Ishikawa (cell line): ENCODE results near the gene PYHIN1.

ENCODE experiments used
- CEBPB ChIP-seq: IDR thresholded peaks from 2 replicates; pipeline ENCODE4 v1.6.1; 2012
- CREB1 ChIP-seq: IDR thresholded peaks from 2 replicates; pipeline ENCODE4 v1.6.1; 2012; ENCODE audit warnings: low read depth
- EGR1 ChIP-seq: IDR thresholded peaks from 2 replicates; pipeline ENCODE4 v1.6.1; 2012
- EP300 ChIP-seq: IDR thresholded peaks from 2 replicates; pipeline ENCODE4 v1.6.1; 2012; ENCODE audit warnings: borderline replicate concordance
- FOXM1 ChIP-seq: IDR thresholded peaks from 2 replicates; pipeline ENCODE4 v1.6.1; 2012; ENCODE audit warnings: low read depth, borderline replicate concordance
- NFIC ChIP-seq: IDR thresholded peaks from 2 replicates; pipeline ENCODE4 v1.6.1; 2012
- RAD21 ChIP-seq: IDR thresholded peaks from 2 replicates; pipeline ENCODE4 v1.6.1; 2012; ENCODE audit warnings: low read depth
- REST ChIP-seq: IDR thresholded peaks from 2 replicates; pipeline ENCODE4 v1.6.1; 2012; ENCODE audit warnings: low read depth, mild to moderate bottlenecking
- TAF1 ChIP-seq: IDR thresholded peaks from 2 replicates; pipeline ENCODE4 v1.6.1; 2012; ENCODE audit warnings: low read depth, mild to moderate bottlenecking
- ZBTB7A ChIP-seq: IDR thresholded peaks from 2 replicates; pipeline ENCODE4 v1.6.1; 2012; ENCODE audit warnings: low read depth
- TF ChIP-seq, protein P1 (sequence below): IDR thresholded peaks from 2 replicates; pipeline ENCODE4 v1.6.1; 2012

DNA sequence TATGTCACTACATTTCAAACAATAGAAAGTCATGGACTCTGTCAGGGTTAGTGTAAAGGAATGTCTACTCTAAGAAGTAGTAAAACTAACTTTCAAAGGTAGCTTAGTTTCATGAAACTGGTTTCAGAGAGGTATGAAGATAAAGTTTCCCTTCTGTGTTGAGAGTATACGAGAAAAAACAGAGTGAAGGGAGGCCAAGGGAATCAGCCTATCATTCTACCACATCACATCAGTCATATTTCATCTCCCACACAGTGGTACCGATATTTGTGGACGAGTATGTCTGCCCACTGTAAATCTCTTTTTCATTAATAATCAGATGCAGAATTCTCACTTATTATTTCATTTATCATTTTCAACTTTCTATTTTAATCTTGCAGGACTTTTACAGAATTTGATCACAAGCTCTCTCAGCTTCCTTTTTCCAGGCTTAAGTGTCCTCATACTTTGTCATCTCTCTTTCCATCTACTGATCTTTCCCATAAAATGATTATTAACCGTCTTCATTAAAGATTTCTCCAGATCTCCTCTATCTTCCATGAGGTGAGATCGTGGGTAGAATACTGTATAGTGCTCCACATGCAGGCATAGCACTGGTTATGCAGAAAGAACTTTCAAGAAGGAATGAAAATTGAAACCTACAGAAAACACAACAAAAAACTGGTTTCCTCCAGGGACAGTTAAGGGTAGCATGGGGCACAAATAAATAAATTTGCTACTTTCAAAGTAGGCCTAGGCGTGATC, 66.9 kb downstream of the PYHIN1 start:
- TF ChIP-seq NFIC = no peak
- TF ChIP-seq CEBPB = no peak
- TF ChIP-seq, protein P1, sequence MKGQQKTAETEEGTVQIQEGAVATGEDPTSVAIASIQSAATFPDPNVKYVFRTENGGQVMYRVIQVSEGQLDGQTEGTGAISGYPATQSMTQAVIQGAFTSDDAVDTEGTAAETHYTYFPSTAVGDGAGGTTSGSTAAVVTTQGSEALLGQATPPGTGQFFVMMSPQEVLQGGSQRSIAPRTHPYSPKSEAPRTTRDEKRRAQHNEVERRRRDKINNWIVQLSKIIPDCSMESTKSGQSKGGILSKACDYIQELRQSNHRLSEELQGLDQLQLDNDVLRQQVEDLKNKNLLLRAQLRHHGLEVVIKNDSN = no peak
- no peak for TF ChIP-seq ZBTB7A
- no peak for TF ChIP-seq EP300
- TF ChIP-seq EGR1 = no peak
- TF ChIP-seq TAF1 = no peak
- TF ChIP-seq RAD21 = no peak
- no peak for TF ChIP-seq REST
- no peak for TF ChIP-seq CREB1
- TF ChIP-seq FOXM1 = no peak
